DND-41 (cell line): ENCODE data around the gene MCTP2.

ENCODE experiments used
- EZH2 ChIP-seq: IDR thresholded peaks from 3 replicates; pipeline ENCODE4 v1.6.1; 2012; ENCODE audit warnings: borderline replicate concordance, low read depth, mild to moderate bottlenecking, moderate library complexity, low read length, inconsistent platforms; ENCODE audit not compliant: severe bottlenecking
- TF ChIP-seq, protein P1 (sequence below): IDR thresholded peaks from 2 replicates; pipeline ENCODE4 v1.5.1; 2012; ENCODE audit warnings: borderline replicate concordance, low read length, moderate library complexity, mild to moderate bottlenecking; ENCODE audit not compliant: poor library complexity, severe bottlenecking; ENCODE audit errors: extremely low read depth

DNA sequence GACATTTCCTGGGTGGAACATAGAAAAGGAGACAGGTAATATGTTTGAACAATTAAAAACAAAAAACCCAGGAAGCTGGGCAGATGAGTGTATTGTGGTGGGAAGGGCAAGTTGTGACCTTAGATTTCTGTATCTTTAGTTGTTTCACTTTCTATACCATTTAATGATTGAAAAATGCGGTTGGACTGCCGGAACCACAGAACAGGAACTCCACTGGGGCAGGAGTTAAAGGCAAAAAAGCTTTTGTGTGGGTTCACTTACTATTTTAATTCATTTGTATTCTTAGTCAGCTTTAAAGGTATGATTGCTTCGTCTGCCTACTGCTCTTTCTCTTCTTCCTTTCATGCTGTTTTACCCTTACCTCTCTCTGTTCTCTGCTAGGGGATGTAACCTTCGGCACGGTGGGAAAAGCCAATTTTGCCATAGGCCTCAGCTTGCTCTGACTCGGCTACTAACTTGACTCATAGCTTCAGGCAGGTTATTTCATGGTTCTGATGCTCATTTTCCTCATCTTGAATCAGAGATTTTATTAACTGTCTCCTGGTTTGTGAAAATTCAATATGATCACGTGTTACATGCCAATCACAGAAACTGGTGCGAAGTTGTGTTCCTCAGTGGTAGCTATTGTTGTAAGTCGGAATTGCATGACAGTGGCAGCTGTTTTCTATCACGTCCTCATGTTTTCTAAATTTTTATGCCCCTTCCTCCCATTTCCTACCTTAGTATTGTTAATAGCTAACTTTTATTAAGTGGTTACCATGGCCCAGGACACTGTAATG lies 1.6 kb upstream of the MCTP2 start:
- no peak for TF ChIP-seq EZH2
- TF ChIP-seq, protein P1, sequence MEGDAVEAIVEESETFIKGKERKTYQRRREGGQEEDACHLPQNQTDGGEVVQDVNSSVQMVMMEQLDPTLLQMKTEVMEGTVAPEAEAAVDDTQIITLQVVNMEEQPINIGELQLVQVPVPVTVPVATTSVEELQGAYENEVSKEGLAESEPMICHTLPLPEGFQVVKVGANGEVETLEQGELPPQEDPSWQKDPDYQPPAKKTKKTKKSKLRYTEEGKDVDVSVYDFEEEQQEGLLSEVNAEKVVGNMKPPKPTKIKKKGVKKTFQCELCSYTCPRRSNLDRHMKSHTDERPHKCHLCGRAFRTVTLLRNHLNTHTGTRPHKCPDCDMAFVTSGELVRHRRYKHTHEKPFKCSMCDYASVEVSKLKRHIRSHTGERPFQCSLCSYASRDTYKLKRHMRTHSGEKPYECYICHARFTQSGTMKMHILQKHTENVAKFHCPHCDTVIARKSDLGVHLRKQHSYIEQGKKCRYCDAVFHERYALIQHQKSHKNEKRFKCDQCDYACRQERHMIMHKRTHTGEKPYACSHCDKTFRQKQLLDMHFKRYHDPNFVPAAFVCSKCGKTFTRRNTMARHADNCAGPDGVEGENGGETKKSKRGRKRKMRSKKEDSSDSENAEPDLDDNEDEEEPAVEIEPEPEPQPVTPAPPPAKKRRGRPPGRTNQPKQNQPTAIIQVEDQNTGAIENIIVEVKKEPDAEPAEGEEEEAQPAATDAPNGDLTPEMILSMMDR, result no peak
